ENCODE results near the gene RIMBP2. TPM values are rescaled to one million over a fixed set of nuclear protein-coding genes. Genes with fewer than 3 reads are reported as not detected.

The RIMBP2 gene
- total and polyA plus RNA-seq, 7 experiments from 2014 or later: 0.05 TPM; not detected in 6

DNA sequence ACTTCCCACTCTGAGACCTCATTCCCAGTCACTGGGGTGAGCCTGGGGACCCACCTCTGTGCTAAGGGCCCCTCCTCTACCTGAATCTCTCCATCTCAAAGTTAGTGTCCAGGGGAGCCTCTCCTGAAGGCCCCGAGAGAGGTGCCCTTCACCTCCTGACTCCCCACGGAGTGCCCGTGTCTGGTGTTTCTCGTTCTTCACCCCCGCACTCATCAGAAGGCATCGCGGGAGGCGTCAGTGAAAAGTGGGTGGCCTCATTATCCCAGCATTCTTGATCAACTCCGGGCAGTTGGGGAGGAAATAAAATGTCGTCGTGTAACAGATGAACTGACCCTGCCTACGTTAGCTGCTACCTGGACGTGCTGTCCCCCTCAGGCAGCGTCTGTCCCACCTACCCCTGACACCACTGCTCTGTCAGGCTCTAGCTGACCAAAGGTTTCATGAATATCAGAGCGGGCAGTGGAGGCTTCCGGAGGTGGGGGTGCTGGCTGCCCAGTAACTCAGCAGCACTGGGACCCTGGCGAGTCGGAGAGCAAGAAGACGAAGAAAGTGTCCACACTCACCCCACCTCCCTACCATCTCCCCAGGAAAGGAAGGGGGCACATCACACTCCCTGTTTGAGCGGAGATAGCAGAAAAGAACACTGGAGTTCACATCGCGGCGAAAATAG lies 275.6 kb downstream of the RIMBP2 start:
- Histone ChIP-seq H3K9me3 (ENCODE audit: control insufficient read depth in 2 of 3, low read length in 3 of 3) (no peaks in the 10 kb centered on the region), H3K27me3 (ENCODE audit: control insufficient read depth in 2 of 2, insufficient read depth in 2 of 2, low read length in 2 of 2) (no peaks in the 10 kb centered on the region), H3K4me3 (ENCODE audit: low read length) (no peak overlapping the region), H3K27ac (ENCODE audit: low read depth, low read length) (no peak overlapping the region), H3K4me1 (ENCODE audit: control insufficient read depth in 2 of 2, insufficient read depth in 2 of 2, low read length in 2 of 2) (no peaks in the 10 kb centered on the region), H3K36me3 (ENCODE audit: control insufficient read depth in 2 of 3, insufficient read depth in 3 of 3, low read length in 3 of 3) (no peaks in the 10 kb centered on the region)
- Mint-ChIP-seq H3K4me1 (no peaks in the 10 kb centered on the region), H3K4me3 (no peak overlapping the region), H3K27ac (no peak overlapping the region), H3K27me3 (peaks cover 0 to 6% (median 0%) of the 10 kb centered on the region in 5 donors), H3K9me3 (peaks cover 0 to 12% (median 3%) of the 10 kb centered on the region in 11 donors), H3K36me3 (no peaks in the 10 kb centered on the region)
- ATAC-seq (no peak), DNase-seq (no peak)
- ChIA-PET CTCF (no interaction called here), POLR2A (no interaction called here)
- intact Hi-C loops (cut with micrococcal nuclease): no loop called here

DNA sequence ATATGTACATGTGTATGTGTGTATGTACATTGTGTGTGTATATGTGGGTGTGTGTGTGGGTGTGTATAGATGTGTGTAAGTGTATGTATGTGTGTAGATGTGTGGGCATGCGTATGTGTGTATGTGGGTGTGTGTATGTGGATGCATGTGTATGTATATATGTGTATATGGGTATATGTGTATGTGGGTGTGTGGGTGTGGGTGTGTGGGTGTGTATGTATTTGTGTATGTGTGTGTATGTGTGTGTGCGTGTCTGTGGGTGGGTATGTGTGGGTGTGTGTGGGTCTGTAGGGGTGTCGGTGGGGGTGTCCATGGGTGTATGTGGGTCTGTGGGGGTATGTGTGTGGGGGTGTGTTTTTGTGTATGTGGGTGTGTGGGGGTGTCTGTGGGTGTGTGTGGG lies 276.8 kb downstream of the RIMBP2 start:
- H3K4me1 Mint-ChIP-seq: no peaks in the 10 kb centered on the region
- no peak overlapping the region for H3K4me3 Mint-ChIP-seq
- ATAC-seq (peak; percentile 48), DNase-seq (no peak)
- POLR2A ChIA-PET: no interaction called here
- CTCF ChIA-PET: no interaction called here
- H3K27me3 Mint-ChIP-seq: peaks cover 0 to 6% (median 0%) of the 10 kb centered on the region in 5 donors
- no peaks in the 10 kb centered on the region for H3K36me3 ChIP-seq (ENCODE audit: control insufficient read depth in 2 of 3, insufficient read depth in 3 of 3, low read length in 3 of 3)
- no peaks in the 10 kb centered on the region for H3K4me1 ChIP-seq (ENCODE audit: control insufficient read depth in 2 of 2, insufficient read depth in 2 of 2, low read length in 2 of 2)
- H3K27ac Mint-ChIP-seq: no peak overlapping the region
- peaks cover 0 to 12% (median 5%) of the 10 kb centered on the region in 11 donors for H3K9me3 Mint-ChIP-seq
- H3K36me3 Mint-ChIP-seq: no peaks in the 10 kb centered on the region
- no peak overlapping the region for H3K4me3 ChIP-seq (ENCODE audit: low read length)
- intact Hi-C loops (cut with micrococcal nuclease): no loop called here
- H3K27me3 ChIP-seq (ENCODE audit: control insufficient read depth in 2 of 2, insufficient read depth in 2 of 2, low read length in 2 of 2): no peaks in the 10 kb centered on the region
- H3K9me3 ChIP-seq (ENCODE audit: control insufficient read depth in 2 of 3, low read length in 3 of 3): no peaks in the 10 kb centered on the region
- H3K27ac ChIP-seq (ENCODE audit: low read depth, low read length): no peak overlapping the region

DNA sequence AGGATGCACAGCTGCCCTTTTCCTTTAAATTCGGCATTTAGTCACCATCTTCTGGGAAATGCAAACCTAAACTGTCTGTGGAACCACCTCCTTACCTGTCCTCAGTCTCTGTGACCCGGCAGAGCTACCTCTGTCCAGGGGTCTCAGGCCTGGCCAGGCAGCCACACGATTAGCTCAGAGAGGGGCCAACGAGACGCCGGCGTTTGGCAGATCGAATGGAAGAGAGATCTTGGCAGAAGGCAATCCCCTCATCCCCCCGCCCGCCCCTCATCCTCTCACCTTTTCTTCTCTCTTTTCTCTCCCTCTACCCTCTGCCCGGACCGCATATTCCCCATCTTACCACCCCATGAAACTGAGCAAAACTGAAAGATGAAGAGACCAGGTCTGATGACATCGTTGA lies 277.4 kb downstream of the RIMBP2 start:
- Histone ChIP-seq H3K27ac (ENCODE audit: low read depth, low read length) (no peak overlapping the region), H3K4me1 (ENCODE audit: control insufficient read depth in 2 of 2, insufficient read depth in 2 of 2, low read length in 2 of 2) (no peaks in the 10 kb centered on the region), H3K36me3 (ENCODE audit: control insufficient read depth in 2 of 3, insufficient read depth in 3 of 3, low read length in 3 of 3) (no peaks in the 10 kb centered on the region), H3K4me3 (ENCODE audit: low read length) (no peak overlapping the region), H3K27me3 (ENCODE audit: control insufficient read depth in 2 of 2, insufficient read depth in 2 of 2, low read length in 2 of 2) (no peaks in the 10 kb centered on the region), H3K9me3 (ENCODE audit: control insufficient read depth in 2 of 3, low read length in 3 of 3) (no peaks in the 10 kb centered on the region)
- no peak for DNase-seq
- Mint-ChIP-seq H3K9me3 (peaks cover 0 to 12% (median 5%) of the 10 kb centered on the region in 11 donors), H3K27me3 (peaks cover 0 to 7% (median 0%) of the 10 kb centered on the region in 5 donors), H3K4me1 (no peaks in the 10 kb centered on the region), H3K4me3 (no peak overlapping the region), H3K36me3 (no peaks in the 10 kb centered on the region), H3K27ac (no peak overlapping the region)
- ATAC-seq: no peak
- intact Hi-C loops (cut with micrococcal nuclease): no loop called here
- POLR2A ChIA-PET: no interaction called here
- CTCF ChIA-PET: no interaction called here

DNA sequence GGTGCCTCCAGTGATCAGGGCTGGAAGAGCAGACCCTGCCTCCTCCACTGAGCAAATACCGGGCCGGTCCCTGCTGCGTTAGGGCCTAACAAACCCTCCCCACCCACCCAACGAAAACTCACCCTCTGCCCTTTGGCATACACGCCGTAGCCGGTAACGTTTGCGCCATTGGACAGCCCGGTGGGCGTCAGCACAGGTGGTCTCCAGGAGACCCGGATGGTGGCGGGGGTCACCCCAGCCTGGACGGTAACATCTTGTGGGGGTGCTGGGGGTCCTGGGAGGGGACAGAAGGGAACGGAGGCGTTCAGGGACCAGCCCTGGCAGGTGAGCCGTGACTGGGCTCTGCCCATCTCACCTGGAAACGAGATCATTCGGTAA lies 277.9 kb downstream of the RIMBP2 start:
- intact Hi-C loops (cut with micrococcal nuclease): no loop called here
- H3K4me1 ChIP-seq (ENCODE audit: control insufficient read depth in 2 of 2, insufficient read depth in 2 of 2, low read length in 2 of 2): no peaks in the 10 kb centered on the region
- H3K4me3 ChIP-seq (ENCODE audit: low read length): no peak overlapping the region
- H3K9me3 ChIP-seq (ENCODE audit: control insufficient read depth in 2 of 3, low read length in 3 of 3): no peaks in the 10 kb centered on the region
- H3K27me3 Mint-ChIP-seq: peaks cover 0 to 11% (median 0%) of the 10 kb centered on the region in 5 donors
- H3K27me3 ChIP-seq (ENCODE audit: control insufficient read depth in 2 of 2, insufficient read depth in 2 of 2, low read length in 2 of 2): no peaks in the 10 kb centered on the region
- no peak overlapping the region for H3K27ac ChIP-seq (ENCODE audit: low read depth, low read length)
- peaks cover 0 to 12% (median 5%) of the 10 kb centered on the region in 11 donors for H3K9me3 Mint-ChIP-seq
- ChIA-PET CTCF (no interaction called here), POLR2A (no interaction called here)
- ATAC-seq (no peak), DNase-seq (no peak)
- H3K27ac Mint-ChIP-seq: no peak overlapping the region
- H3K36me3 Mint-ChIP-seq: no peaks in the 10 kb centered on the region
- no peaks in the 10 kb centered on the region for H3K4me1 Mint-ChIP-seq
- no peak overlapping the region for H3K4me3 Mint-ChIP-seq
- no peaks in the 10 kb centered on the region for H3K36me3 ChIP-seq (ENCODE audit: control insufficient read depth in 2 of 3, insufficient read depth in 3 of 3, low read length in 3 of 3)

DNA sequence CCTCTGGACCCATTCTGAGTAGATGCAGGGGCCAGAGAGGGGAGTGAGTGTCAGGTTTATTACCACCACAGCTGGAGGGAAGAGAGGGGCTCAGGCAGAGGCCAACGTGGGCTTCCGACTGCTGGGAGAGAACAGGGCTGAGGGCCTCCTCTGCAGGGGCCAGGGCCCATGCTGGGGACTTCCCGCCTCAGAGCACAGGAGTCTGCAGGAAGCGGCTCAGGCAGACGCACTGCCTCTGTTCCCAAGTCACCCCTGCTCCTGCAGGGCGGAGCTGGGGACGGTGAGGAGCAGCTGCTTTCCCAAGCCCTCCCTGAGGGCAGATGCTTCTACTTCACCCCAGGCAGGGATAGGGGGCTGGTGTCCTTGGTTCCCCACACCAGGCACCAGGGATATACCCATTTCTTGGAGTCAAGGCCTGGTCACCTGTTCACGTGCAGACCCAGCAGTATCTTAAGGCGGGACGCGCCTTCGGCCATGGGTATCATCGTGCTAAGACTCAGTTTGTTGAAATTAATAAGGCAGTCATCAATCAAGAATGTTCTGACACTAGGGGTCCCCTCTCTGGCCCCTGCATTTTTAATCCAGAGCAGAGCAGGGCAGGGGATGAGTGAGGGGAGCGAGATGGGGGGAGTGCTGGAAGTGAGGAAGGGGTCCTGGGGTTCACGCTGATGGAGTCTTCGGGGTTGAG lies 278.4 kb downstream of the RIMBP2 start:
- peaks cover 0 to 9% (median 0%) of the 10 kb centered on the region in 5 donors for H3K27me3 Mint-ChIP-seq
- ChIA-PET CTCF (no interaction called here), POLR2A (no interaction called here)
- no peaks in the 10 kb centered on the region for H3K36me3 ChIP-seq (ENCODE audit: control insufficient read depth in 2 of 3, insufficient read depth in 3 of 3, low read length in 3 of 3)
- intact Hi-C loops (cut with micrococcal nuclease): no loop called here
- no peaks in the 10 kb centered on the region for H3K4me1 Mint-ChIP-seq
- H3K27ac Mint-ChIP-seq: no peak overlapping the region
- H3K27ac ChIP-seq (ENCODE audit: low read depth, low read length): no peak overlapping the region
- DNase-seq: no peak
- no peaks in the 10 kb centered on the region for H3K36me3 Mint-ChIP-seq
- H3K27me3 ChIP-seq (ENCODE audit: control insufficient read depth in 2 of 2, insufficient read depth in 2 of 2, low read length in 2 of 2): no peaks in the 10 kb centered on the region
- no peaks in the 10 kb centered on the region for H3K4me1 ChIP-seq (ENCODE audit: control insufficient read depth in 2 of 2, insufficient read depth in 2 of 2, low read length in 2 of 2)
- peaks cover 0 to 8% (median 5%) of the 10 kb centered on the region in 11 donors for H3K9me3 Mint-ChIP-seq
- no peaks in the 10 kb centered on the region for H3K9me3 ChIP-seq (ENCODE audit: control insufficient read depth in 2 of 3, low read length in 3 of 3)
- no peak overlapping the region for H3K4me3 ChIP-seq (ENCODE audit: low read length)
- no peak overlapping the region for H3K4me3 Mint-ChIP-seq
- no peak for ATAC-seq

DNA sequence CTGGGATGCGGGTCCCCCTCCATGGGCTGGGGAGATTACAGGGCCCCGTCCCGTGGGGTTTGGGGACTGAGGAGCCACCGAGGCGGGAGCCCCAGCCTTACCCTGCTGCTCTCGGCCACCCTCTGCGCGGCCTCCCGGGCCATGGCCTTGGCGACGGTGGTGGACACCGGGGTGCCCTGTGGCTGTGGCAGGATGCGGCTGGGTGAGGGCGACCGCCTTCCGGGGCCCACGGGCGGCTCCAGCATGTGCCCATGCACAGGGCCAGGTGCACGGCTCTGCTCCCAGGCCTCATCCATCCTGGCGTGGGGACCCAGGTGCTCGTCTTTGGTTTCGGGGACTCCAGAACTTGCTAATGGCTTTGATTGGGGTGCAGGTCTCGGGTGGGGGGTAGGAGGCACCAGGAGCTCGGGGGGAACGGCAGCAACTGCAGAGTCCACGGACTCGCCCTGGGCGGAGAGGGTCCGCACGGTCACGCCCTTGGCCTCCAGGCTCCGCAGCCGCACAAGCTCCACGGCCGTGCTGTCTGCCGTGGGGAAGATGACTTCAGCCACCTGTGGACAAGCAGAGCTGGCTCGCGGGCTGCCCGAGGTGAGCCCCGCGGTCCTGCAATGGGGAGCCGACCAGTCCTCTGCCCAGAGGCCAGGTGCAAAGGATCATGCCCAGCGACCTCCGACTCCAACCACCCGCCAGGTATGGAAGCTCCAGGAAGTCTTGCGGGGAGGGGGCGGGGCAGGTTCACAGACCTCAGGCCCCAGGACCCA lies 279.2 kb downstream of the RIMBP2 start:
- peaks cover 0 to 5% (median 0%) of the 10 kb centered on the region in 5 donors for H3K27me3 Mint-ChIP-seq
- no peak overlapping the region for H3K27ac Mint-ChIP-seq
- H3K4me1 Mint-ChIP-seq: no peaks in the 10 kb centered on the region
- no peak for DNase-seq
- H3K9me3 Mint-ChIP-seq: peaks cover 0 to 8% (median 5%) of the 10 kb centered on the region in 11 donors
- Histone ChIP-seq H3K4me3 (ENCODE audit: low read length) (no peak overlapping the region), H3K27ac (ENCODE audit: low read depth, low read length) (no peak overlapping the region), H3K4me1 (ENCODE audit: control insufficient read depth in 2 of 2, insufficient read depth in 2 of 2, low read length in 2 of 2) (no peaks in the 10 kb centered on the region), H3K36me3 (ENCODE audit: control insufficient read depth in 2 of 3, insufficient read depth in 3 of 3, low read length in 3 of 3) (no peaks in the 10 kb centered on the region), H3K27me3 (ENCODE audit: control insufficient read depth in 2 of 2, insufficient read depth in 2 of 2, low read length in 2 of 2) (no peaks in the 10 kb centered on the region), H3K9me3 (ENCODE audit: control insufficient read depth in 2 of 3, low read length in 3 of 3) (no peaks in the 10 kb centered on the region)
- intact Hi-C loops (cut with micrococcal nuclease): no loop called here
- ChIA-PET POLR2A (no interaction called here), CTCF (no interaction called here)
- no peak overlapping the region for H3K4me3 Mint-ChIP-seq
- ATAC-seq: no peak
- no peaks in the 10 kb centered on the region for H3K36me3 Mint-ChIP-seq

Measured in naive thymus-derived CD4-positive, alpha-beta T cell (primary cell).